ENCODE data around the gene ZNF215.

DNA sequence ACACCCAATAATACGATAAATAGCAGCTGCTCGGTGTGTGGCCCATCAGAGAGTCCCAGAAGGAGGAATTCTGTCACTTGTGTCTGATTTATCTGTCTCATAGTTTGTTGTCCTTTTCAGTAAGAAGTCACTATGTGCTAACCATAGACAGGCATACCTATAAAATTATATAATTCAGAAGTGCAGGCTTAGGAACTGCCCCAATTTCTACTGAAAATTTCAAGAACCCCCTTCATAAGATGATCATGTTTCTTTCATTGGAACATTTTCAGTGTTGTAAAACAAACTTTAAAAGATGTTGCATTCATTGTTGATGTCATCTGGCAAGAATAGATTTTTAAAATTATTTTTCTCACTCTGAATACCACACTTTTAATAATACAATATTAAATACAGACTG lies 33.8 kb upstream of the ZNF215 start, which contains the start of gene OR2D2:
- TF ChIP-seq CTCF (IDR thresholded peaks at IDR 0.05) (no peak), POLR2A (IDR thresholded peaks at IDR 0.05) (no peak)

All from lower leg skin (tissue), 3 donors.